GM12873 (cell line): ENCODE data around the gene ZBBX.

Source experiments
- CTCF ChIP-seq: IDR thresholded peaks from 2 replicates; pipeline ENCODE4 v1.5.1; 2012; ENCODE audit warnings: low read depth, mild to moderate bottlenecking, moderate library complexity, low read length, control low read depth; ENCODE audit not compliant: insufficient read depth; ENCODE audit errors: missing control alignments

The ZBBX gene

GRCh38 chr3:167253037-167253436 lies 127.1 kb downstream of the ZBBX start:
- no peak for TF ChIP-seq CTCF

DNA sequence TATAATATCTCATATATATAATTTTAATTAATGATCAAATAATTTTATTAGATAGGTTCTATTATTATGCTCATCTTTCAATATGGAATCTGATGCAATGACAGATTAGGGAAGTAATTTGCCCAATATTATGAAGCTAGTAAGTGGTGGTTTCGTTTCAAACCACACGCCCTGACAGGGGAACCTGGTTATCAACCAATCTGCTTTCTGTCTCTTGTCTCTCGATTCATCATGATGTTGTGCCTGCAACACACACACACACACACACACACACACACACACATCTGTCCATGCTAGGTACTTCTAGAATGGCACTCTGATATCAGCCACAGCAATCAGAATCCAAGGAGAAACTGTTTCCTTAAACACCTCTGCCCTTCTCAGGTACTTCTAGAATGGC lies 128.4 kb downstream of the ZBBX start:
- TF ChIP-seq CTCF, result no peak

- no peak for TF ChIP-seq CTCF
Measured at GRCh38 chr3:167246252-167246651, 133.8 kb downstream of the ZBBX start.

- TF ChIP-seq CTCF, result no peak
Measured at GRCh38 chr3:167241048-167241845, 138.8 kb downstream of the ZBBX start.

DNA sequence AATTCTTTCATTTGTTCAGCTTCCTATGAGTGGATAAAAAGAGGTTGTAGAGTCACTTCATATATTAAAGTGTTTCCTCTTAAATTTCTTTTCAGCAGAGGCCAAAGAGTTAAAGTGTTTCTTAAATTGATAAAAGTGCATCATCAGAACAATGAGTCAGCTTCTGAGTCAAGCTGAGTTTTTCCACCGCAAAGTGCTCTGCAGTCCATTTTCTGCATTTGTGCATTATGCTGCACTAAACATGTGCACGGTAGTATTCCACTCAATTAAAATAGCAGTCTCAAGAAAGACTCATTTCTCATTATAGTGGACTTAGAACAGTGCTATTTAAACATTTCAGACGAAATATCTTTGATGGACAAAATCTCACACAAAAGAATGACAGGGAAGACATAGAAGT lies 152.0 kb downstream of the ZBBX start:
- no peak for TF ChIP-seq CTCF

DNA sequence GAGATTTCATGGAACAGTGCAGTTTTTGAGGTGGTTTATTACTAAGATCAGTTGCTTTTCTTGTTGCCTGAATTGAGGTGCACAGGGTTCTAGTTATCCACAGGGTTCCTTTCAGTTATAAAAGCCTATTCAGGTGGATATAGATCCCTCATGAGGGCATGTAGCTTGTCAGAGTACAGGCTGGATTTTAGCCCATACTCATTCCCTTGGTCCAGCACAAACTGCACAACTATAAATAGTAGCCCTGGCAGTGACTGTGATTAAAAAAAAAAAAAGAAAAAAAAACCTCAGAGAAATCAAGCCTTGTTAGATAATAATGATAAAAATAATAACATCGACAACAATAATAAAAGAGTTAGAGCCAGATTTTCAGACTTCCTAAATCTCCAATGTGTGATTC lies 154.3 kb downstream of the ZBBX start:
- TF ChIP-seq CTCF, result no peak

- no peak for TF ChIP-seq CTCF
Measured at GRCh38 chr3:167209011-167209410, 171.1 kb downstream of the ZBBX start.
